ENCODE measurements around the gene TCIRG1.

- TF ChIP-seq POLR2A (IDR thresholded peaks at IDR 0.05) (no peak), CTCF (IDR thresholded peaks at IDR 0.05) (no peak), EP300 (IDR thresholded peaks at IDR 0.05) (no peak)
Observed at GRCh38 chr11:68014947-68015447, 23.8 kb upstream of the TCIRG1 start.

Data from upper lobe of left lung (tissue), 4 donors.